HL-60 (cell line): ENCODE results near the gene RASSF5.

Experiments used
- DNase-seq, 2 experiments: peaks; one replicate each; pipeline ENCODE4 v3.0.0-alpha.2; 2010 to 2020; ENCODE audit warnings: low read depth in 1 of 2, low spot score in 1 of 2
- H3K27ac ChIP-seq: fragments of 250-450 bp; sonication (Bioruptor Pico); replicated peaks from 2 replicates; pipeline ENCODE4 v1.5.1; 2020; ENCODE audit warnings: mild to moderate bottlenecking, moderate library complexity
- H3K27me3 ChIP-seq: fragments of 250-450 bp; sonication (Bioruptor Pico); 2 replicates; pipeline ENCODE4 v1.5.1; 2021; ENCODE audit warnings: mild to moderate bottlenecking, moderate library complexity; ENCODE audit not compliant: insufficient read depth, poor library complexity, severe bottlenecking
- H3K4me3 ChIP-seq: replicated peaks from 2 replicates; pipeline ENCODE4 v1.5.1; 2011; ENCODE audit warnings: mild to moderate bottlenecking, control low read depth, low read length; ENCODE audit not compliant: insufficient read depth
- GABPA ChIP-seq: IDR thresholded peaks from 2 replicates; pipeline ENCODE4 v1.6.1; 2012; ENCODE audit warnings: low read depth
- POLR2AphosphoS5 ChIP-seq: IDR thresholded peaks from 2 replicates; pipeline ENCODE4 v1.6.1; 2012; ENCODE audit warnings: low read depth
- SPI1 ChIP-seq: IDR thresholded peaks from 2 replicates; pipeline ENCODE4 v1.6.1; 2012; ENCODE audit warnings: low read depth, mild to moderate bottlenecking, borderline replicate concordance
- TF ChIP-seq, protein P1 (sequence below): IDR thresholded peaks from one replicate; pipeline ENCODE4 v1.5.1; 2011; ENCODE audit warnings: low read length, control low read depth, inconsistent platforms; ENCODE audit not compliant: insufficient read depth
- TF ChIP-seq, protein P2 (sequence below): IDR thresholded peaks from 2 replicates; pipeline ENCODE4 v1.6.1; 2012; ENCODE audit warnings: low read depth; ENCODE audit not compliant: insufficient replicate concordance

RASSF5 gene

GRCh38 chr1:206512851-206513180 lies 5.5 kb downstream of the RASSF5 start:
- Histone ChIP-seq H3K27me3 (peaks cover 14% of the 10 kb centered on the region), H3K27ac (no peak overlapping the region), H3K4me3 (no peak overlapping the region)
- TF ChIP-seq, protein P1, sequence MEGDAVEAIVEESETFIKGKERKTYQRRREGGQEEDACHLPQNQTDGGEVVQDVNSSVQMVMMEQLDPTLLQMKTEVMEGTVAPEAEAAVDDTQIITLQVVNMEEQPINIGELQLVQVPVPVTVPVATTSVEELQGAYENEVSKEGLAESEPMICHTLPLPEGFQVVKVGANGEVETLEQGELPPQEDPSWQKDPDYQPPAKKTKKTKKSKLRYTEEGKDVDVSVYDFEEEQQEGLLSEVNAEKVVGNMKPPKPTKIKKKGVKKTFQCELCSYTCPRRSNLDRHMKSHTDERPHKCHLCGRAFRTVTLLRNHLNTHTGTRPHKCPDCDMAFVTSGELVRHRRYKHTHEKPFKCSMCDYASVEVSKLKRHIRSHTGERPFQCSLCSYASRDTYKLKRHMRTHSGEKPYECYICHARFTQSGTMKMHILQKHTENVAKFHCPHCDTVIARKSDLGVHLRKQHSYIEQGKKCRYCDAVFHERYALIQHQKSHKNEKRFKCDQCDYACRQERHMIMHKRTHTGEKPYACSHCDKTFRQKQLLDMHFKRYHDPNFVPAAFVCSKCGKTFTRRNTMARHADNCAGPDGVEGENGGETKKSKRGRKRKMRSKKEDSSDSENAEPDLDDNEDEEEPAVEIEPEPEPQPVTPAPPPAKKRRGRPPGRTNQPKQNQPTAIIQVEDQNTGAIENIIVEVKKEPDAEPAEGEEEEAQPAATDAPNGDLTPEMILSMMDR = no peak
- TF ChIP-seq POLR2AphosphoS5 (no peak), SPI1 (no peak), GABPA (no peak)
- TF ChIP-seq, protein P2, sequence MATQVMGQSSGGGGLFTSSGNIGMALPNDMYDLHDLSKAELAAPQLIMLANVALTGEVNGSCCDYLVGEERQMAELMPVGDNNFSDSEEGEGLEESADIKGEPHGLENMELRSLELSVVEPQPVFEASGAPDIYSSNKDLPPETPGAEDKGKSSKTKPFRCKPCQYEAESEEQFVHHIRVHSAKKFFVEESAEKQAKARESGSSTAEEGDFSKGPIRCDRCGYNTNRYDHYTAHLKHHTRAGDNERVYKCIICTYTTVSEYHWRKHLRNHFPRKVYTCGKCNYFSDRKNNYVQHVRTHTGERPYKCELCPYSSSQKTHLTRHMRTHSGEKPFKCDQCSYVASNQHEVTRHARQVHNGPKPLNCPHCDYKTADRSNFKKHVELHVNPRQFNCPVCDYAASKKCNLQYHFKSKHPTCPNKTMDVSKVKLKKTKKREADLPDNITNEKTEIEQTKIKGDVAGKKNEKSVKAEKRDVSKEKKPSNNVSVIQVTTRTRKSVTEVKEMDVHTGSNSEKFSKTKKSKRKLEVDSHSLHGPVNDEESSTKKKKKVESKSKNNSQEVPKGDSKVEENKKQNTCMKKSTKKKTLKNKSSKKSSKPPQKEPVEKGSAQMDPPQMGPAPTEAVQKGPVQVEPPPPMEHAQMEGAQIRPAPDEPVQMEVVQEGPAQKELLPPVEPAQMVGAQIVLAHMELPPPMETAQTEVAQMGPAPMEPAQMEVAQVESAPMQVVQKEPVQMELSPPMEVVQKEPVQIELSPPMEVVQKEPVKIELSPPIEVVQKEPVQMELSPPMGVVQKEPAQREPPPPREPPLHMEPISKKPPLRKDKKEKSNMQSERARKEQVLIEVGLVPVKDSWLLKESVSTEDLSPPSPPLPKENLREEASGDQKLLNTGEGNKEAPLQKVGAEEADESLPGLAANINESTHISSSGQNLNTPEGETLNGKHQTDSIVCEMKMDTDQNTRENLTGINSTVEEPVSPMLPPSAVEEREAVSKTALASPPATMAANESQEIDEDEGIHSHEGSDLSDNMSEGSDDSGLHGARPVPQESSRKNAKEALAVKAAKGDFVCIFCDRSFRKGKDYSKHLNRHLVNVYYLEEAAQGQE = no peak
- DNase-seq = no peak

- Histone ChIP-seq H3K4me3 (no peak overlapping the region), H3K27ac (no peak overlapping the region), H3K27me3 (peaks cover 7% of the 10 kb centered on the region)
- DNase-seq = no peak
- TF ChIP-seq, protein P2 = no peak
- TF ChIP-seq POLR2AphosphoS5 = no peak
- no peak for TF ChIP-seq SPI1
- TF ChIP-seq, protein P1 = no peak
- no peak for TF ChIP-seq GABPA
Measured at GRCh38 chr1:206513312-206514111, 6.2 kb downstream of the RASSF5 start.

DNA sequence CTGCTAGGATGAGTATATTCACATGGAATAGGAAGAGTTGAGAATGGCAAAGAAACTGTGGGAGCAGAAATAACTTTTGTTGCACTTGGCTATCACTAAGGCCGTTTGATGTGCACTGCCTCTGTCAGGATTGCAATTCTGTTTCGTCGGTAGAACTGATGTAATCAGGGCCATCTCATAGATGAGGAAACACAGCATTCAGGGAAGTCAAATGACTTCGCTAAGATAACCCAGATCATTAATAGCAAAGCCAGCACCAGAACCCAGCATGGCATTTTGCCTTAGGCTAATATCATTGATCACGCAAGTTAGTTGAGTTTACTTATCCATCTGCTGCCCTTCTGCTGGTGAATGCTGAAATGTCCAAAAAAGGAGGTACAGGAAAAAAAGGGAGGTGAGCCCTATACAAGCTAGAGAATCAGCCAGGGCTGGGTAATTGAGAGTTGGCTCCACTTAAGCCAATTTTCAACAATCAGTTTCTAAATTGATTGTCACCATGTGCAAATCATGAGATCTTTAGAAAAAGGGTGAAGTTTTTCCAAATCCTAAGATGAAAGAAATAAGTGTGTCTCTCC lies 7.6 kb downstream of the RASSF5 start:
- Histone ChIP-seq H3K27ac (no peak overlapping the region; the same call in 1 of the 2 replicates), H3K27me3 (no peaks in the 10 kb centered on the region), H3K4me3 (no peak overlapping the region)
- TF ChIP-seq, protein P2 = no peak
- TF ChIP-seq, protein P1 = no peak
- TF ChIP-seq GABPA (no peak), SPI1 (no peak)
- peak in 1 of 2 experiments; percentile 75 for DNase-seq
